Subcutaneous adipose tissue (tissue), 4 donors: ENCODE results near the gene CLIC1. TPM values are rescaled to one million over a fixed set of nuclear protein-coding genes. Genes with fewer than 3 reads are reported as not detected.

ENCODE experiments used
- CTCF ChIP-seq: fragments of 450-650 bp; IDR thresholded peaks from one replicate; pipeline ENCODE4 v1.5.1; 2016; ENCODE audit warnings: low read depth, mild to moderate bottlenecking, control low read depth, antibody characterized with exemption, moderate library complexity
- total RNA-seq, 4 donors: library from RNA; depleted of rRNA; stranded (reverse); fragments of >200 nt; gene quantifications; one replicate each; pipeline ENCODE4 v1.1.0, GENCODE V29; 2016

The CLIC1 gene
- total RNA-seq, 4 donors from 2014 or later, result 181 to 503 (median 311) TPM

- TF ChIP-seq CTCF, result no peak
Observed at GRCh38 chr6:31779908-31780307, 43.6 kb upstream of the CLIC1 start.

GRCh38 chr6:31778999-31779885, 42.9 kb upstream of the CLIC1 start:
- TF ChIP-seq CTCF, result no peak

DNA sequence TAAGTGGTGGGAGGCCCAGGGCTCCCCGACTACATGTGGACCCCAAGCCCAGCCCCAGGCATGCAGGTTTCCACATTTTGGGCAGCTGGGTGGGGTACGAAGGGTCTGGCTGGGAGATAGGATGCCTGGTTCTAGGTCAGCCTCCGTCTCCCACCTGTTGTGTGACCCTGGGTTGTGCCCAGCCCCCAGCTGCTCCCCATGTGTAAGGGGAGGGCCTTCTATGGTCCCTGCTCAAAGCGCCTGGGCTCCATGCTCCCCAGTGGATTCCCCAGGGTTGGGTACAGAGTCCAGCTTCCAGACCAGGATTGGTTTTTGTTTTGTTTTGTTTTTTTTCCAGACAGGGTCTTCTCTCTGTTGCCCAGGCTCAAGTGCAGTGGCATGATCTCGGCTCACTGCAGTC, 41.9 kb upstream of the CLIC1 start:
- TF ChIP-seq CTCF, result no peak

GRCh38 chr6:31777667-31778050, 41.3 kb upstream of the CLIC1 start:
- no peak for TF ChIP-seq CTCF

DNA sequence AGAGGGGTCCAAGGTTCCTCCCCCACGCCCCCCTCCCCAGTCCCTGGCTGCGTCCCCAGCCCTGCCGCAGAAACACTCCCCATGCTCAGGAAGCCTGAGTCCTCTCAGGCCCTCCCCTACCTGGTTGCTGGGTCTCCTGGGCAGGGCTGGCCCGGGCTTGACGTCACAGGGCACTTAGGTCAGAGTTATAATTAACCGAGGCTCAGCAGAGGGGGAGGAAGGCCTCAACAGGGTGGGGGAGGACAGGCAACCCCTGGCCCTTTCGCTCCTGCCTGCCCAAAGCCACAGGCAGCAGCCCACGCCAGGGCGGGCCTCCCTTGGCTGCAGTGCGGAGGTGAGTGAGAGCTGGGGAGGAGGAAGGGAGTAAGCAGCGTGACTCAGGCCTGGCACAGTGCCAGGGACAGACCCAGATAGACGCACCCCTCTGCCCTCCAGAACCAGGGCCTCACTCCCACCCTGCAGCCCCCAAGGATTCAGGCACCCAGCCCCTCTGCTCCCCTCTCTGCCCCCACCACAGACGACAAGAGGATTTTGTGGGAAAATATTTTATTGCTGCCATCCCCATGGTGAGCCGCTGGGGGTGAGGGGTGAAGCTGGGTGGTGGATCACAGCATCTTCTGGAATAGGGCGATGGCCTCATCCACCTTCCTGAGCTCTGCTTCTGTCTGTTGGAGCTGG, 40.8 kb upstream of the CLIC1 start, which contains the start of gene VWA7:
Gene VWA7 (minus strand): TSS at position 340 of the 678 bp plus-strand sequence. CDS start 549 bp downstream, outside the sequence.
- no peak for TF ChIP-seq CTCF

DNA sequence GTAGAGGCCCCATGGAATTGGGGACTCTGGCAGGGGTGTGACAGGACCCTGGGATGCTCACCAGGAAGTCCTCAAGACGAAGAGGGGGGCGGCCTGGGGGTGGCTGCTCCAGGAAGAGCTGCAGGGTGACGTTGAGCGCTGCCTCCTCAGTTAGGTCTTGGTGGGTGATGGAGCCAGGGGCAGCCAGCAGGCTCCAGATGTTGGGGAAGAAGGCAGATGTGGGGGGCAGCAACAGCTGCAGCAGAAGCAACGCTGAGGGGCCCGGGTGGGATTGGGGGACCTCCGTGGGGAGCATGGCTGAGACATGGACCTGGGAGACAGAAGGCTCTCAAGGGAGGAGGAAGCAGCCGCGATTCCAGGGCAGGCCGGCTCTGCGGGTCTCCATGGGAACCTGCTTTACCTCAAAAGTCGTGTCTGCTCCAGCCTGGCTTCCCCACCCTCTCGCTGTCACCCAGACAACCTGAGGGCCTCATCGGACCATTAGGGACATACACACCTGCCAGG, 40.2 kb upstream of the CLIC1 start:
- no peak for TF ChIP-seq CTCF
